Tibial artery (tissue), 4 donors: ENCODE measurements around the gene SLC35B3.
"Not testable (repeated sequence)": the region's sequence is repeated elsewhere in the genome, so short reads cannot be mapped to it uniquely, and the experiment has no call there.

ENCODE experiments used
- DNase-seq, 2 donors: peaks; one replicate each; pipeline ENCODE4 v3.0.0-alpha.2; 2019
- H3K27ac ChIP-seq, 2 donors: fragments of 200-600 bp; sonication (generic) in 1 of 2; 1 replicate in 1 of 2; 2 replicates in 1 of 2; pipeline ENCODE4 v1.5.1; 2018 to 2019; ENCODE audit warnings: mild to moderate bottlenecking in 1 of 2
- H3K27me3 ChIP-seq, 2 donors: fragments of 200-600 bp; sonication (generic) in 1 of 2; one replicate each; pipeline versions ENCODE4 v1.5.1 to v1.6.0; 2016 to 2019
- H3K36me3 ChIP-seq, 3 donors: fragments of 200-600 bp; sonication (generic) in 2 of 3; one replicate each; pipeline ENCODE4 v1.5.1; 2016 to 2019; ENCODE audit warnings: mild to moderate bottlenecking in 2 of 3
- H3K4me1 ChIP-seq, 4 donors: fragments of 200-600 bp; sonication (generic) in 2 of 4; 1 replicate in 3 of 4; 2 replicates in 1 of 4; pipeline ENCODE4 v1.5.1; 2016 to 2019
- H3K4me3 ChIP-seq, 2 donors: fragments of 200-600 bp; sonication (generic) in 1 of 2; 1 replicate in 1 of 2; 2 replicates in 1 of 2; pipeline ENCODE4 v1.5.1; 2018 to 2019; ENCODE audit warnings: mild to moderate bottlenecking in 2 of 2
- H3K9me3 ChIP-seq, 3 donors: fragments of 200-600 bp; sonication (generic) in 1 of 3; one replicate each; pipeline ENCODE4 v1.5.1; 2016 to 2019
- CTCF ChIP-seq, 2 experiments: fragments of 200-600 bp in 1 of 2; fragments of 450-650 bp in 1 of 2; IDR thresholded peaks; one replicate each; pipeline ENCODE4 v1.5.1; 2017 to 2019; ENCODE audit warnings: antibody characterized with exemption in 2 of 2, mild to moderate bottlenecking in 1 of 2, moderate library complexity in 1 of 2
- intact Hi-C: fragments of 100-400 bp; cut with DNase I; formaldehyde crosslinking; loops from one replicate; pipeline ENCODE4 v1.15.0; 2023; ENCODE audit warnings: low total_unique reads

Gene SLC35B3

DNA sequence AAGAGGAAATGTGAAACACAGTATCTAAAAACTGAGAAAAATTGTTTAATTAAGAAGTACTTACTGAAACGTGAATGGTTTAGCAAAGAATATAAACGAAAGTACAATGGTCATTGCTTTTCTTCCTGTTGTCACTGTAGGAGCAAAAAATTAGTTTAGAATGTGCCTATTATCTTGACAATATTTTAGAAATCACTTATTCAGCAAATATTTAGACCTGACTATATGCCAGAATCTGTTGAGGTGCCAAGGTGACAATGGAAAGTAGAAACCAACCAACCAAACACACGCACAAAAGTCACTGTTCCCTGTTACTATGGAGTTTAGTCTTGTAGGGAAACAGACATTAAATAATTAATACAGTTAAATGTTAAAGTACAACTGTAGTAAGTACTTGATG, 20.5 kb downstream of the SLC35B3 start:
- intact Hi-C loops = no loop called here
- no peaks in the 10 kb centered on the region for H3K27me3 ChIP-seq
- no peak for DNase-seq

GRCh38 chr6:8405946-8406345, 29.4 kb downstream of the SLC35B3 start:
- H3K27me3 ChIP-seq, intact Hi-C loops, H3K9me3 ChIP-seq, H3K4me1 ChIP-seq, H3K27ac ChIP-seq, H3K4me3 ChIP-seq, DNase-seq: not testable (repeated sequence)
- peaks cover 16 to 34% (median 18%) of the 10 kb centered on the region in 3 donors for H3K36me3 ChIP-seq

More for the DNA sequence above, 20.5 kb downstream of the SLC35B3 start:
- H3K4me1 ChIP-seq = no peaks in the 10 kb centered on the region
- H3K4me3 ChIP-seq = no peak overlapping the region
- H3K36me3 ChIP-seq = peaks cover 53 to 75% (median 67%) of the 10 kb centered on the region in 3 donors
- H3K27ac ChIP-seq = no peak overlapping the region
- no peaks in the 10 kb centered on the region for H3K9me3 ChIP-seq
- TF ChIP-seq CTCF (IDR thresholded peaks at IDR 0.05) = no peak

- H3K9me3 ChIP-seq = no peaks in the 10 kb centered on the region
- H3K4me3 ChIP-seq = no peak overlapping the region
- intact Hi-C loops = no loop called here
- H3K27me3 ChIP-seq = no peaks in the 10 kb centered on the region
- TF ChIP-seq CTCF (IDR thresholded peaks at IDR 0.05) = no peak
- H3K4me1 ChIP-seq = no peaks in the 10 kb centered on the region
- no peak overlapping the region for H3K27ac ChIP-seq
- DNase-seq = no peak
- H3K36me3 ChIP-seq = peaks cover 0 to 7% (median 0%) of the 10 kb centered on the region in 3 donors
Observed at GRCh38 chr6:8402546-8402945, 32.8 kb downstream of the SLC35B3 start.

GRCh38 chr6:8400663-8401062, 34.7 kb downstream of the SLC35B3 start:
- no peaks in the 10 kb centered on the region for H3K27me3 ChIP-seq
- no peak overlapping the region for H3K4me3 ChIP-seq
- no peaks in the 10 kb centered on the region for H3K9me3 ChIP-seq
- H3K27ac ChIP-seq = no peak overlapping the region
- peaks cover 0 to 4% (median 0%) of the 10 kb centered on the region in 3 donors for H3K36me3 ChIP-seq
- no peaks in the 10 kb centered on the region for H3K4me1 ChIP-seq
- intact Hi-C loops = no loop called here
- no peak for TF ChIP-seq CTCF (IDR thresholded peaks at IDR 0.05)
- no peak for DNase-seq

- no peak for TF ChIP-seq CTCF (IDR thresholded peaks at IDR 0.05)
- no peaks in the 10 kb centered on the region for H3K4me1 ChIP-seq
- intact Hi-C loops = no loop called here
- H3K9me3 ChIP-seq = no peaks in the 10 kb centered on the region
- no peak for DNase-seq
- H3K4me3 ChIP-seq = no peak overlapping the region
- no peaks in the 10 kb centered on the region for H3K36me3 ChIP-seq
- no peaks in the 10 kb centered on the region for H3K27me3 ChIP-seq
- H3K27ac ChIP-seq = no peak overlapping the region
Observed at GRCh38 chr6:8392569-8392968, 42.8 kb downstream of the SLC35B3 start.

DNA sequence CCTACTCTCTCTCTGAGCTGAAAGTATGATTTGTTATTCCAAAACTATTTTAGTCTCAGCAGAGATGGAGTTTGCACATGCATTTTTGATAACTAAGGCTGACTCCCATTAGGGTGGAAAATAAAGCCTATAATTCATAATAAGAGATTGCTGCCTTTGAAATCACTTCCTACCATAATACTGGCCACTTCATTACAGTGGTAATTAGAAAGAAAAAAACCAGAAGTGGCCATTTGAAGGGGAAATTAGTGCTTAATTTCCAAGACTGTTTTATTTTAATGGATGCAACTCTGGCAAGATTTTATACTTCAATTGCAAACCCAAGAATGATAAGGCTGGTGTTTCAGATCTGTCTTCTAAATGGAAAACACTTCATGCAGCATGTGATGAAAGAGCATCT, 43.4 kb downstream of the SLC35B3 start:
- Histone ChIP-seq H3K4me1 (no peaks in the 10 kb centered on the region), H3K36me3 (no peaks in the 10 kb centered on the region), H3K4me3 (no peak overlapping the region), H3K9me3 (no peaks in the 10 kb centered on the region), H3K27ac (no peak overlapping the region), H3K27me3 (no peaks in the 10 kb centered on the region)
- no peak for DNase-seq
- no peak for TF ChIP-seq CTCF (IDR thresholded peaks at IDR 0.05)
- intact Hi-C loops = no loop called here
